ENCODE data around the gene PER2.

The PER2 gene

GRCh38 chr2:238262496-238263122 is 25.8 kb downstream of the PER2 start:
- Histone ChIP-seq H3K4me1 (ENCODE audit: insufficient read depth, low read length) (peaks cover 26% of the 10 kb centered on the region), H3K27me3 (ENCODE audit: insufficient read depth, low read length) (no peaks in the 10 kb centered on the region), H3K4me3 (ENCODE audit: low read length) (no peak overlapping the region), H3K36me3 (ENCODE audit: insufficient read depth, low read length) (peaks cover 3% of the 10 kb centered on the region), H2AFZ (ENCODE audit: low read depth, low read length) (no peak overlapping the region), H3K9me3 (ENCODE audit: low read length) (no peaks in the 10 kb centered on the region)

- Histone ChIP-seq H3K4me1 (ENCODE audit: insufficient read depth, low read length) (peaks cover 26% of the 10 kb centered on the region), H3K9me3 (ENCODE audit: low read length) (no peaks in the 10 kb centered on the region), H3K27me3 (ENCODE audit: insufficient read depth, low read length) (no peaks in the 10 kb centered on the region), H3K4me3 (ENCODE audit: low read length) (no peak overlapping the region), H3K36me3 (ENCODE audit: insufficient read depth, low read length) (peaks cover 2% of the 10 kb centered on the region), H2AFZ (ENCODE audit: low read depth, low read length) (no peak overlapping the region)
These were observed 26.6 kb downstream of the PER2 start for GRCh38 chr2:238261718-238262375.

GRCh38 chr2:238260883-238261282 is 27.5 kb downstream of the PER2 start:
- Histone ChIP-seq H3K9me3 (ENCODE audit: low read length) (no peaks in the 10 kb centered on the region), H3K4me1 (ENCODE audit: insufficient read depth, low read length) (peaks cover 26% of the 10 kb centered on the region), H2AFZ (ENCODE audit: low read depth, low read length) (no peak overlapping the region), H3K36me3 (ENCODE audit: insufficient read depth, low read length) (peaks cover 2% of the 10 kb centered on the region), H3K4me3 (ENCODE audit: low read length) (no peak overlapping the region), H3K27me3 (ENCODE audit: insufficient read depth, low read length) (no peaks in the 10 kb centered on the region)

- peaks cover 26% of the 10 kb centered on the region for H3K4me1 ChIP-seq (ENCODE audit: insufficient read depth, low read length)
- no peak overlapping the region for H3K4me3 ChIP-seq (ENCODE audit: low read length)
- no peak overlapping the region for H2AFZ ChIP-seq (ENCODE audit: low read depth, low read length)
- no peaks in the 10 kb centered on the region for H3K9me3 ChIP-seq (ENCODE audit: low read length)
- H3K36me3 ChIP-seq (ENCODE audit: insufficient read depth, low read length) = peaks cover 11% of the 10 kb centered on the region
- H3K27me3 ChIP-seq (ENCODE audit: insufficient read depth, low read length) = no peaks in the 10 kb centered on the region
These were observed 29.1 kb downstream of the PER2 start for GRCh38 chr2:238259061-238260020.

GRCh38 chr2:238257786-238258700 is 30.4 kb downstream of the PER2 start:
- H3K9me3 ChIP-seq (ENCODE audit: low read length) = no peaks in the 10 kb centered on the region
- no peak overlapping the region for H2AFZ ChIP-seq (ENCODE audit: low read depth, low read length)
- H3K4me3 ChIP-seq (ENCODE audit: low read length) = no peak overlapping the region
- H3K27me3 ChIP-seq (ENCODE audit: insufficient read depth, low read length) = no peaks in the 10 kb centered on the region
- peaks cover 22% of the 10 kb centered on the region for H3K4me1 ChIP-seq (ENCODE audit: insufficient read depth, low read length)
- H3K36me3 ChIP-seq (ENCODE audit: insufficient read depth, low read length) = peaks cover 16% of the 10 kb centered on the region

GRCh38 chr2:238256594-238257104 is 31.8 kb downstream of the PER2 start:
- Histone ChIP-seq H3K9me3 (ENCODE audit: low read length) (no peaks in the 10 kb centered on the region), H3K36me3 (ENCODE audit: insufficient read depth, low read length) (peaks cover 21% of the 10 kb centered on the region), H3K4me1 (ENCODE audit: insufficient read depth, low read length) (peaks cover 13% of the 10 kb centered on the region), H3K4me3 (ENCODE audit: low read length) (no peak overlapping the region), H3K27me3 (ENCODE audit: insufficient read depth, low read length) (no peaks in the 10 kb centered on the region), H2AFZ (ENCODE audit: low read depth, low read length) (no peak overlapping the region)

GRCh38 chr2:238256111-238256510 is 32.3 kb downstream of the PER2 start:
- no peaks in the 10 kb centered on the region for H3K9me3 ChIP-seq (ENCODE audit: low read length)
- H3K27me3 ChIP-seq (ENCODE audit: insufficient read depth, low read length) = no peaks in the 10 kb centered on the region
- peaks cover 26% of the 10 kb centered on the region for H3K36me3 ChIP-seq (ENCODE audit: insufficient read depth, low read length)
- no peak overlapping the region for H3K4me3 ChIP-seq (ENCODE audit: low read length)
- peaks cover 8% of the 10 kb centered on the region for H3K4me1 ChIP-seq (ENCODE audit: insufficient read depth, low read length)
- no peak overlapping the region for H2AFZ ChIP-seq (ENCODE audit: low read depth, low read length)

- Histone ChIP-seq H3K36me3 (ENCODE audit: insufficient read depth, low read length) (peaks cover 29% of the 10 kb centered on the region), H3K4me1 (ENCODE audit: insufficient read depth, low read length) (peaks cover 3% of the 10 kb centered on the region), H3K4me3 (ENCODE audit: low read length) (no peak overlapping the region), H2AFZ (ENCODE audit: low read depth, low read length) (no peak overlapping the region), H3K27me3 (ENCODE audit: insufficient read depth, low read length) (no peaks in the 10 kb centered on the region), H3K9me3 (ENCODE audit: low read length) (no peaks in the 10 kb centered on the region)
These were observed 32.8 kb downstream of the PER2 start for GRCh38 chr2:238255636-238256035.

GRCh38 chr2:238255151-238255551 is 33.3 kb downstream of the PER2 start:
- H3K4me3 ChIP-seq (ENCODE audit: low read length) = no peak overlapping the region
- no peaks in the 10 kb centered on the region for H3K27me3 ChIP-seq (ENCODE audit: insufficient read depth, low read length)
- no peak overlapping the region for H2AFZ ChIP-seq (ENCODE audit: low read depth, low read length)
- no peaks in the 10 kb centered on the region for H3K4me1 ChIP-seq (ENCODE audit: insufficient read depth, low read length)
- H3K9me3 ChIP-seq (ENCODE audit: low read length) = no peaks in the 10 kb centered on the region
- peaks cover 34% of the 10 kb centered on the region for H3K36me3 ChIP-seq (ENCODE audit: insufficient read depth, low read length)

- Histone ChIP-seq H2AFZ (ENCODE audit: low read depth, low read length) (no peak overlapping the region), H3K4me3 (ENCODE audit: low read length) (no peak overlapping the region), H3K9me3 (ENCODE audit: low read length) (no peaks in the 10 kb centered on the region), H3K36me3 (ENCODE audit: insufficient read depth, low read length) (peaks cover 37% of the 10 kb centered on the region), H3K4me1 (ENCODE audit: insufficient read depth, low read length) (no peaks in the 10 kb centered on the region), H3K27me3 (ENCODE audit: insufficient read depth, low read length) (no peaks in the 10 kb centered on the region)
These were observed 34.2 kb downstream of the PER2 start for GRCh38 chr2:238254095-238254723.

GRCh38 chr2:238252766-238253630 is 35.4 kb downstream of the PER2 start:
- peaks cover 39% of the 10 kb centered on the region for H3K36me3 ChIP-seq (ENCODE audit: insufficient read depth, low read length)
- H3K4me1 ChIP-seq (ENCODE audit: insufficient read depth, low read length) = no peaks in the 10 kb centered on the region
- H3K27me3 ChIP-seq (ENCODE audit: insufficient read depth, low read length) = no peaks in the 10 kb centered on the region
- H3K4me3 ChIP-seq (ENCODE audit: low read length) = no peak overlapping the region
- no peak overlapping the region for H2AFZ ChIP-seq (ENCODE audit: low read depth, low read length)
- no peaks in the 10 kb centered on the region for H3K9me3 ChIP-seq (ENCODE audit: low read length)

All from neuron (in vitro differentiated cells).